Loucy (cell line): ENCODE results near the gene GPC3.

Experiments
- CTCF ChIP-seq: fragments of 200-600 bp; sonication (generic); conservative IDR thresholded peaks from 2 replicates; pipeline ENCODE4 v1.5.1; 2014; ENCODE audit warnings: mild to moderate bottlenecking, antibody characterized with exemption, low read length
- EZH2phosphoT487 ChIP-seq: fragments of 200-600 bp; IDR thresholded peaks from 2 replicates; pipeline ENCODE4 v1.6.1; 2018; ENCODE audit warnings: antibody characterized with exemption, mild to moderate bottlenecking, moderate library complexity, borderline replicate concordance

GRCh38 chrX:133561251-133561650 is 424.1 kb downstream of the GPC3 start:
- no peak for TF ChIP-seq CTCF
- TF ChIP-seq EZH2phosphoT487, result no peak
